DND-41 (cell line): Measurements from ENCODE around the gene XAF1.
"Not testable (repeated sequence)": the region's sequence is repeated elsewhere in the genome, so short reads cannot be mapped to it uniquely, and the experiment has no call there.

Experiments used
- ATAC-seq: fragments of 200-7000 bp; cut with Tn5 transposase; 3 replicates; pipeline ENCODE4 v1.9.1; 2021; ENCODE audit warnings: low read depth; ENCODE audit not compliant: insufficient read depth
- DNase-seq: peaks from one replicate; pipeline ENCODE4 v3.0.0-alpha.2; 2020
- H2AFZ ChIP-seq: 2 replicates; pipeline ENCODE4 v1.6.0; 2012; ENCODE audit warnings: low read depth, low read length
- H3K27ac ChIP-seq: 2 replicates; pipeline ENCODE4 v1.5.1; 2012; ENCODE audit warnings: low read length, inconsistent platforms
- H3K27me3 ChIP-seq: fragments of 200-600 bp; sonication (generic); 2 replicates; pipeline ENCODE4 v1.6.0; 2012; ENCODE audit warnings: low read length, mild to moderate bottlenecking, inconsistent platforms; ENCODE audit not compliant: insufficient read depth, poor library complexity
- H3K36me3 ChIP-seq: 2 replicates; pipeline ENCODE4 v1.5.1; 2012; ENCODE audit warnings: low read length, inconsistent platforms; ENCODE audit not compliant: insufficient read depth
- H3K4me1 ChIP-seq: 2 replicates; pipeline ENCODE4 v1.5.1; 2012; ENCODE audit warnings: mild to moderate bottlenecking, low read length; ENCODE audit not compliant: insufficient read depth
- H3K4me2 ChIP-seq: 2 replicates; pipeline ENCODE4 v1.6.0; 2012; ENCODE audit warnings: mild to moderate bottlenecking, moderate library complexity, low read length, inconsistent platforms; ENCODE audit not compliant: insufficient read depth
- H3K4me3 ChIP-seq, 2 experiments: fragments of 200-600 bp in 1 of 2; shearing (Covaris generic) in 1 of 2; 2 replicates each; pipeline ENCODE4 v1.5.1; 2012 to 2016; ENCODE audit warnings: inconsistent platforms in 2 of 2, low read length in 2 of 2, mild to moderate bottlenecking in 2 of 2, low read depth in 1 of 2, moderate library complexity in 1 of 2
- H3K79me2 ChIP-seq: 2 replicates; pipeline ENCODE4 v1.6.0; 2012; ENCODE audit warnings: low read length, inconsistent platforms; ENCODE audit not compliant: insufficient read depth
- H3K9ac ChIP-seq: 2 replicates; pipeline ENCODE4 v1.6.0; 2012; ENCODE audit warnings: low read depth, mild to moderate bottlenecking, inconsistent platforms, low read length, moderate library complexity
- H3K9me3 ChIP-seq: 2 replicates; pipeline ENCODE4 v1.5.1; 2012; ENCODE audit warnings: low read length, moderate library complexity, mild to moderate bottlenecking, inconsistent platforms; ENCODE audit not compliant: insufficient read depth, severe bottlenecking
- H4K20me1 ChIP-seq: 2 replicates; pipeline ENCODE4 v1.6.0; 2012; ENCODE audit warnings: low read length; ENCODE audit not compliant: insufficient read depth
- EZH2 ChIP-seq: IDR thresholded peaks from 3 replicates; pipeline ENCODE4 v1.6.1; 2012; ENCODE audit warnings: borderline replicate concordance, low read depth, mild to moderate bottlenecking, moderate library complexity, low read length, inconsistent platforms; ENCODE audit not compliant: severe bottlenecking
- TF ChIP-seq, protein P1 (sequence below): IDR thresholded peaks from 2 replicates; pipeline ENCODE4 v1.5.1; 2012; ENCODE audit warnings: borderline replicate concordance, low read length, moderate library complexity, mild to moderate bottlenecking; ENCODE audit not compliant: poor library complexity, severe bottlenecking; ENCODE audit errors: extremely low read depth

XAF1 gene

GRCh38 chr17:6815775-6816174 is 59.9 kb downstream of the XAF1 start:
- Histone ChIP-seq H3K36me3 (no peaks in the 10 kb centered on the region), H2AFZ (no peak overlapping the region), H4K20me1 (no peaks in the 10 kb centered on the region), H3K27ac (no peak overlapping the region), H3K9me3 (no peaks in the 10 kb centered on the region), H3K27me3 (no peaks in the 10 kb centered on the region), H3K4me1 (no peaks in the 10 kb centered on the region), H3K9ac (no peak overlapping the region), H3K4me3 (no peak overlapping the region), H3K79me2 (no peaks in the 10 kb centered on the region), H3K4me2 (no peak overlapping the region)
- DNase-seq, result no peak
- TF ChIP-seq, protein P1, sequence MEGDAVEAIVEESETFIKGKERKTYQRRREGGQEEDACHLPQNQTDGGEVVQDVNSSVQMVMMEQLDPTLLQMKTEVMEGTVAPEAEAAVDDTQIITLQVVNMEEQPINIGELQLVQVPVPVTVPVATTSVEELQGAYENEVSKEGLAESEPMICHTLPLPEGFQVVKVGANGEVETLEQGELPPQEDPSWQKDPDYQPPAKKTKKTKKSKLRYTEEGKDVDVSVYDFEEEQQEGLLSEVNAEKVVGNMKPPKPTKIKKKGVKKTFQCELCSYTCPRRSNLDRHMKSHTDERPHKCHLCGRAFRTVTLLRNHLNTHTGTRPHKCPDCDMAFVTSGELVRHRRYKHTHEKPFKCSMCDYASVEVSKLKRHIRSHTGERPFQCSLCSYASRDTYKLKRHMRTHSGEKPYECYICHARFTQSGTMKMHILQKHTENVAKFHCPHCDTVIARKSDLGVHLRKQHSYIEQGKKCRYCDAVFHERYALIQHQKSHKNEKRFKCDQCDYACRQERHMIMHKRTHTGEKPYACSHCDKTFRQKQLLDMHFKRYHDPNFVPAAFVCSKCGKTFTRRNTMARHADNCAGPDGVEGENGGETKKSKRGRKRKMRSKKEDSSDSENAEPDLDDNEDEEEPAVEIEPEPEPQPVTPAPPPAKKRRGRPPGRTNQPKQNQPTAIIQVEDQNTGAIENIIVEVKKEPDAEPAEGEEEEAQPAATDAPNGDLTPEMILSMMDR, result no peak
- no peak for ATAC-seq

DNA sequence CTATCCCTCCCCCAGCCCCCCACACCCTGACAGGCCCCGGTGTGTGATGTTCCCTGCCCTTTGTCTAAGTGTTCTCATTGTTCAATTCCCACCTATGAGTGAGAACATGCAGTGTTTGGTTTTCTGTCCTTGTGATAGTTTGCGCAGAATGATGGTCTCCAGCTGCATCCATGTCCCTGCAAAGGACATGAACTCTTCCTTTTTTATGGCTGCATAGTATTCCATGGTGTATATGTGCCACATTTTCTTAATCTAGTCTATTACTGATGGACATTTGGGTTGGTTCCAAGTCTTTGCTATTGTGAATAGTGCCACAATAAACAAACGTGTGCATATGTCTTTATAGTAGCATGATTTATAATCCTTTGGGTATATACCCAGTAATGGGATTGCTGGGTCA is 60.5 kb downstream of the XAF1 start:
- not testable (repeated sequence) for H4K20me1 ChIP-seq, H3K9ac ChIP-seq, H3K79me2 ChIP-seq, H3K27ac ChIP-seq, H3K4me1 ChIP-seq, H3K4me3 ChIP-seq, DNase-seq, H3K36me3 ChIP-seq, ATAC-seq, H3K27me3 ChIP-seq, H3K9me3 ChIP-seq, H2AFZ ChIP-seq, H3K4me2 ChIP-seq

DNA sequence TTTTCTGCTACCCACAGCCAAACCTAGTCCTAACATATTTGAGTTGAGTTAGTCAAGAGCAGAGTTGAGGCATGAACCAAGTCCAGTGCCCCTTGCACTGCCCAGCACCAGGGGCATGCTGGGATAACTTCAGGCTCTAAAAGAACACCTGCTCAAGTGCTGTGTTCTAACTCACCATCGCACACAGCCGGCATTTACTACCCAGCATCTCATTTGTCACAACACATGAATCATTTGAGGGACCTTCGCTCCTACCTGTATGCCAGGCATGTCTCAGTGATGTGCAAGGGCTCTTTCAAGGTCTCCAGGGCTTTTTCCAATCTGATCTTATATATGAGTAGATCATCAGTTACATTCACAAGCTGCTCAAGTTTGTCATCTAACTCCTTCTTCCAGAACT is 63.1 kb downstream of the XAF1 start:
- Histone ChIP-seq H4K20me1 (no peaks in the 10 kb centered on the region), H3K9ac (no peak overlapping the region), H3K36me3 (no peaks in the 10 kb centered on the region), H3K4me3 (no peak overlapping the region), H3K4me1 (no peaks in the 10 kb centered on the region), H3K4me2 (no peak overlapping the region), H3K27me3 (no peaks in the 10 kb centered on the region), H3K79me2 (no peaks in the 10 kb centered on the region), H3K27ac (no peak overlapping the region), H3K9me3 (no peaks in the 10 kb centered on the region), H2AFZ (no peak overlapping the region)
- ATAC-seq (no peak), DNase-seq (no peak)
- TF ChIP-seq, protein P1, result no peak
- no peak for TF ChIP-seq EZH2

DNA sequence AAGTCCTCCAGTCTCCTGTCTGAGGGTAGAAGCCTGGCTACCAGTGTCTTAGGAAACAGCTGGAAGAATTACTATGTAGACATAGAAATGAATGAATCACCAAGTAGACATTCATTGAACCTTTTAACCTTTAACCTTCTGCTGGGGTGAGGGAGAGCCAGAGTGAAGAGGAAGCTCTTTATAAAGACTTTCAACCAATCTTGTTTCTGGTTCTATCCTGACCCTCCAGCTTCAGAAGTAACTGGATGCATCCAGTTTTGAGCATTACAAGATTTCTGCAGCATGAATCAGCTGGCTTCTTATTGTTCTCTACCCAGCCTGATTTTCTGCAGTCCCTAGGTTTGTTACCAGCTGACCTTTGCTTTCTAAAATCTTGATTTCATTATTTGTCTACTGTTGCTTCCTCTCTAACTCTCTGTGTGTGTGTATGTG is 67.2 kb downstream of the XAF1 start:
- ATAC-seq, result no peak
- no peak overlapping the region for H3K4me2 ChIP-seq
- H3K4me1 ChIP-seq, result no peaks in the 10 kb centered on the region
- H3K9me3 ChIP-seq, result no peaks in the 10 kb centered on the region
- H3K27ac ChIP-seq, result no peak overlapping the region
- DNase-seq, result no peak
- TF ChIP-seq, protein P1, result no peak
- TF ChIP-seq EZH2, result no peak
- H3K27me3 ChIP-seq, result no peaks in the 10 kb centered on the region
- H3K36me3 ChIP-seq, result no peaks in the 10 kb centered on the region
- no peak overlapping the region for H2AFZ ChIP-seq
- H3K9ac ChIP-seq, result no peak overlapping the region
- no peaks in the 10 kb centered on the region for H3K79me2 ChIP-seq
- H3K4me3 ChIP-seq, result no peak overlapping the region
- H4K20me1 ChIP-seq, result no peaks in the 10 kb centered on the region
